Subcutaneous abdominal adipose tissue (tissue), 5 donors: Measurements from ENCODE around the gene CBFA2T2.
A peak's percentile ranks its signal among the peaks of the same experiment; 100 is the strongest.
"Not testable (repeated sequence)": the region's sequence is repeated elsewhere in the genome, so short reads cannot be mapped to it uniquely, and the experiment has no call there.

Experiments
- H3K27ac ChIP-seq: one replicate; pipeline ENCODE4 v1.7.0; 2013; ENCODE audit warnings: low read depth, mild to moderate bottlenecking, inconsistent platforms, low read length, moderate library complexity
- H3K27me3 ChIP-seq, 5 donors: one replicate each; pipeline ENCODE4 v1.7.0; 2013; ENCODE audit warnings: low read length in 5 of 5, inconsistent platforms in 1 of 5; ENCODE audit not compliant: control insufficient read depth in 5 of 5, insufficient read depth in 4 of 5
- H3K36me3 ChIP-seq, 5 donors: one replicate each; pipeline ENCODE4 v1.7.0; 2013; ENCODE audit warnings: low read length in 5 of 5; ENCODE audit not compliant: control insufficient read depth in 5 of 5, insufficient read depth in 5 of 5
- H3K4me1 ChIP-seq, 5 donors: one replicate each; pipeline ENCODE4 v1.7.0; 2013; ENCODE audit warnings: low read length in 5 of 5, mild to moderate bottlenecking in 3 of 5, moderate library complexity in 1 of 5; ENCODE audit not compliant: control insufficient read depth in 5 of 5, insufficient read depth in 5 of 5
- H3K4me3 ChIP-seq, 5 donors: one replicate each; pipeline ENCODE4 v1.7.0; 2013; ENCODE audit warnings: low read length in 5 of 5, low read depth in 1 of 5
- H3K9ac ChIP-seq, 5 donors: one replicate each; pipeline ENCODE4 v1.7.0; 2013; ENCODE audit warnings: low read length in 5 of 5, mild to moderate bottlenecking in 4 of 5, moderate library complexity in 3 of 5
- H3K9me3 ChIP-seq, 5 donors: one replicate each; pipeline ENCODE4 v1.7.0; 2013; ENCODE audit warnings: low read length in 5 of 5; ENCODE audit not compliant: control insufficient read depth in 5 of 5
- donor health status: healthy.
- donor health status: healthy.
- donor health status: healthy.
- donor health status: healthy.
- donor health status: healthy.

Gene CBFA2T2

GRCh38 chr20:33559212-33559611 lies 69.3 kb downstream of the CBFA2T2 start:
- no peaks in the 10 kb centered on the region for H3K36me3 ChIP-seq
- H3K27ac ChIP-seq = no peak overlapping the region
- H3K4me1 ChIP-seq = peaks cover 3 to 16% (median 13%) of the 10 kb centered on the region in 5 donors
- no peaks in the 10 kb centered on the region for H3K27me3 ChIP-seq
- no peaks in the 10 kb centered on the region for H3K9me3 ChIP-seq
- H3K9ac ChIP-seq = no peak overlapping the region
- no peak overlapping the region for H3K4me3 ChIP-seq

DNA sequence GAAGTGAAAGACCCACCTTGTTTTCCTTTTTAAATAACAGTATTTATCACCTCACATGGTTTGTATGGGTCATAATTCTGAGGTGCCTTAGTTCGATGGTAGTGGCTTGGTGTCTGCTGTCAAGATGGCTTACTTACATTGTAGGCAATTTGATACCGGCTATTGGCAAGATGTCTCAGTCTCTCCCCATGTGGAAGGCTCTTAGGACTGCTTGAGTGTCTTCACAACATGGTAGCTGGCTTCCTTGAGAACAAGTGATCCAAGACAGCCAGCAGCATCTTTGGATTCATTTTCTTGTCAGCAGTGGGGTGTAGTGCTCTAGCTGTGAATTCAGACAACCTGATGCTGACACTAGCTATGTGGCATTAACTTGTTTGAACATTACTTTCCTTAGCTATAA lies 70.1 kb downstream of the CBFA2T2 start:
- peaks cover 3 to 14% (median 10%) of the 10 kb centered on the region in 5 donors for H3K4me1 ChIP-seq
- H3K9ac ChIP-seq = no peak overlapping the region
- no peaks in the 10 kb centered on the region for H3K9me3 ChIP-seq

GRCh38 chr20:33561053-33561452 lies 71.2 kb downstream of the CBFA2T2 start:
- not testable (repeated sequence) for H3K9me3 ChIP-seq, H3K4me3 ChIP-seq, H3K4me1 ChIP-seq, H3K27ac ChIP-seq, H3K27me3 ChIP-seq, H3K36me3 ChIP-seq, H3K9ac ChIP-seq

More for the DNA sequence above, 70.1 kb downstream of the CBFA2T2 start:
- no peak overlapping the region for H3K27ac ChIP-seq
- no peak overlapping the region for H3K4me3 ChIP-seq
- H3K36me3 ChIP-seq = no peaks in the 10 kb centered on the region
- no peaks in the 10 kb centered on the region for H3K27me3 ChIP-seq

DNA sequence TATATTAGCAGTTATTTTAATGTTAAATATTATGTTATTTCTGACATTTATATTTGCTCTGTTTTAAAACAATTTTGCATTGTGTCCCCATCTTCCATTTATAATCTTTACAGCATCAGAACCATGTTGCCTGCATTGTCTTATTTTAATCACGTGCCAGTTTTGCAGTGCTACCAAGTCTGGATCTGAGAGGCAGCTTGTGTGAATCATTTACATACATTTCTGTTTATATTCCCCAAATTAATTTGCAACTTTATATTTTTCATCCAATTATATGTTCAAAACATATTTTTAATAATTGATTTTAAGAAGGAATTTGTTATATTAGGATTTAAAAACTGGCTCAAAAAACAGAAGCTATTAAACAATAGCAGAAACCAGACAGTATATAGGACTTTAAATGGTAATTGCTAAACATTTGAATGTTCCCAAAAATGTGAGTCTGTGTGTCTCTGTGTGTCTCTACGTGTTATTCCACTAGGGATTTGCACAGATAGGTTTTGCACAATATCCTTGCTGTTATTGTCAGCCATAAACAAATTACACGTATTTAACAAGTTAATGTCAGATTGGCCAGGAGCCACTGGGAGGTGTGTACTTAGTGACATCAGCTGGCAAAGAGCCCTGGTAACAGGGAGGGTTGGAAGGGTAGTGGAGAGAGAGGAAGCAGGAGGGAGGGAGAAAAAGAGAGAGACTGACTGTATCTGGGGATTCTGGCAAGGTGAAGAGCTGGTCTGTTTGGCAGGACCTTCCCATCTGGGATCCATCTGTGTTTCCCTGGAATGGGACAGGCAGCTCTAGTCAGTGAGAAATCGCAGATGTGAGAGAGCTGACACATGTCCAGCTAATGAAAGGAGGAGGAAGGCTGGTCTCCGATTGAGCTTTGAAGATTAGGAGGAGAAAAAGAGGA lies 72.1 kb downstream of the CBFA2T2 start:
- Histone ChIP-seq H3K27me3 (no peaks in the 10 kb centered on the region), H3K4me3 (no peak overlapping the region), H3K9ac (no peak overlapping the region), H3K4me1 (peaks cover 3 to 9% (median 8%) of the 10 kb centered on the region in 5 donors), H3K36me3 (no peaks in the 10 kb centered on the region), H3K9me3 (no peaks in the 10 kb centered on the region), H3K27ac (no peak overlapping the region)

DNA sequence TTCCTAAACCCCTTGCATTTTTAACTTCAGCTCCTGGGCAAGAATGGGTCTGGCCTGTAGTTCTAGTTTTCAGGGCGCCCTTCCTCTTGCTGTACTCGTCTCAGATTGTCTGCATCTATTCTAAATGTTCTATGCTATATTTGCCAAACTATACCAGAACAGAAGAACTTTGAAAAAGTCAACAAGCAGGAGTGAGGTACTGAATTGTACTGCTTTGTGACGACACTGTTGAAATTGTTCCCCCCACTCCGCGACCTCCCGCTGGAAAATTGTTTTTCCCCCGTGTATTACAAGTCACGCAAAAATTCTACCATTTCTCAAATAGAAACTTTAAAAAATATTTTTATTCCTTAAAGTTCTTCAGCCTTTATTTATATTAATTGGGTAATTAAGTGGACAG lies 73.9 kb downstream of the CBFA2T2 start:
- Histone ChIP-seq H3K4me3 (no peak overlapping the region), H3K9ac (no peak overlapping the region), H3K27ac (no peak overlapping the region), H3K9me3 (no peaks in the 10 kb centered on the region), H3K36me3 (no peaks in the 10 kb centered on the region), H3K4me1 (peaks cover 3 to 15% (median 14%) of the 10 kb centered on the region in 5 donors), H3K27me3 (no peaks in the 10 kb centered on the region)

- no peaks in the 10 kb centered on the region for H3K9me3 ChIP-seq
- H3K9ac ChIP-seq = no peak overlapping the region
- no peak overlapping the region for H3K4me3 ChIP-seq
- peaks cover 3 to 21% (median 17%) of the 10 kb centered on the region in 5 donors for H3K4me1 ChIP-seq
- no peak overlapping the region for H3K27ac ChIP-seq
- H3K27me3 ChIP-seq = no peaks in the 10 kb centered on the region
- no peaks in the 10 kb centered on the region for H3K36me3 ChIP-seq
Observed at GRCh38 chr20:33566781-33567603, 77.1 kb downstream of the CBFA2T2 start.

DNA sequence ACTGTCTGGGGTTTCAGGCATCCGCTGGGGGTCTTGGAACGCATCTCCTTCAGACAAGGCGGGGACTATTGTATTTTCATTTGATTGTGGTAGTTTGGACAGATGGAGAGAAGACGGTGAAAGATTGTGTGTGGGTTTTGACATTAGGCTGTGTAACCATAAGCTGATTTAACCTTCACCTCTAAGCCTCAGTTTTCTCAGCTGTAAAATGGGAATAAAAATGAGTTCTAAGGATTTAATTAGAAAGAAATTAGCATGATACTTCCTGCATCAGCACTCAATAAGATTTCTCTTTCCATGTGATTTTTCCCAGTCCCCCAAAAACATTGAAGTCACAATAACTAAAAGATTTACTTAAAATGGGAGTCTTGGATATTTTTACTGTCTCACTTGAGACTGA lies 78.1 kb downstream of the CBFA2T2 start:
- no peaks in the 10 kb centered on the region for H3K36me3 ChIP-seq
- H3K27ac ChIP-seq = no peak overlapping the region
- no peak overlapping the region for H3K9ac ChIP-seq
- H3K4me3 ChIP-seq = no peak overlapping the region
- H3K9me3 ChIP-seq = no peaks in the 10 kb centered on the region
- H3K4me1 ChIP-seq = peaks cover 0 to 15% (median 10%) of the 10 kb centered on the region in 5 donors
- no peaks in the 10 kb centered on the region for H3K27me3 ChIP-seq

DNA sequence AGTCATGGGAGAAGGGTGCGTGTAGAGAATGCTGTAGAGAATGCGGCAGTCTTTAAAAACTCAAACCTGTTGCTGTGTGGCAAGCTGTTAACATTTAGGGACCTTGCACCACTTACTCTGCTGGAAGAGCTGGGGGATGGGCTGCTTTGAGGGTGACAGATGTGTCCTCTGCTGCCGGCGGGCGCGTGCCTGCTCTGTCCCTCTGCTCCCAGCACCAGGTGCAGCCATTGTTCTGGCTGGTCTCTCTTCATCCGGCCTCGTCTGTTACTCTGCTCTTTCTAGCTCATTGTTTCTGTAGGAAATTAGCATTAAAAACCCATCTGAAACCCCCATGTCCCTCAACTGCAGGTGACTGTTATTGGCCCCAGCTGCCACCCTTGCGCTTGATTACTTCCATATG lies 78.5 kb downstream of the CBFA2T2 start:
- H3K27me3 ChIP-seq = no peaks in the 10 kb centered on the region
- no peak overlapping the region for H3K4me3 ChIP-seq
- no peaks in the 10 kb centered on the region for H3K9me3 ChIP-seq
- H3K9ac ChIP-seq = peak overlapping the region in 1 of 5 donors; percentile 39
- H3K27ac ChIP-seq = peak overlapping the region; percentile 39
- no peaks in the 10 kb centered on the region for H3K36me3 ChIP-seq
- H3K4me1 ChIP-seq = peaks cover 0 to 15% (median 10%) of the 10 kb centered on the region in 5 donors

GRCh38 chr20:33568868-33569801 lies 79.2 kb downstream of the CBFA2T2 start:
- H3K27me3 ChIP-seq = no peaks in the 10 kb centered on the region
- H3K36me3 ChIP-seq = no peaks in the 10 kb centered on the region
- H3K27ac ChIP-seq = peak overlapping the region; percentile 39
- H3K4me1 ChIP-seq = peaks cover 0 to 15% (median 10%) of the 10 kb centered on the region in 5 donors
- no peak overlapping the region for H3K4me3 ChIP-seq
- no peaks in the 10 kb centered on the region for H3K9me3 ChIP-seq
- peak overlapping the region in 1 of 5 donors; percentile 39 for H3K9ac ChIP-seq
